GM21529 (cell line): Measurements from ENCODE around the gene ATF7.
"Not testable (repeated sequence)": the region's sequence is repeated elsewhere in the genome, so short reads cannot be mapped to it uniquely, and the experiment has no call there.

Experiments used
- ATAC-seq: cut with Tn5 transposase; IDR thresholded peaks from one replicate; pipeline ENCODE4 v1.9.1; 2021; ENCODE audit not compliant: unreplicated experiment

ATF7 gene

GRCh38 chr12:53599579-53599978 lies 26.6 kb downstream of the ATF7 start:
- no peak for ATAC-seq

GRCh38 chr12:53598971-53599370 lies 27.2 kb downstream of the ATF7 start:
- ATAC-seq = not testable (repeated sequence)

- ATAC-seq = no peak
Observed at GRCh38 chr12:53596920-53597363, 29.2 kb downstream of the ATF7 start.

GRCh38 chr12:53594897-53595615 lies 31.1 kb downstream of the ATF7 start:
- ATAC-seq = no peak

- no peak for ATAC-seq
Observed at GRCh38 chr12:53593707-53594106, 32.5 kb downstream of the ATF7 start.

- ATAC-seq = no peak
Observed at GRCh38 chr12:53593031-53593430, 33.2 kb downstream of the ATF7 start.

- no peak for ATAC-seq
Observed at GRCh38 chr12:53592426-53592825, 33.8 kb downstream of the ATF7 start.

- no peak for ATAC-seq
Observed at GRCh38 chr12:53591301-53592206, 34.6 kb downstream of the ATF7 start.

- ATAC-seq = no peak
Observed at GRCh38 chr12:53590652-53591051, 35.5 kb downstream of the ATF7 start.

- no peak for ATAC-seq
Observed at GRCh38 chr12:53589915-53590314, 36.3 kb downstream of the ATF7 start.

GRCh38 chr12:53589423-53589822 lies 36.8 kb downstream of the ATF7 start:
- no peak for ATAC-seq

GRCh38 chr12:53588123-53588522 lies 38.1 kb downstream of the ATF7 start:
- no peak for ATAC-seq

- ATAC-seq = no peak
Observed at GRCh38 chr12:53586745-53587144, 39.4 kb downstream of the ATF7 start.

- peak; percentile 88 for ATAC-seq
Observed at GRCh38 chr12:53585448-53586125, 40.6 kb downstream of the ATF7 start.

- peak; percentile 79 for ATAC-seq
Observed at GRCh38 chr12:53579545-53579955, 46.6 kb downstream of the ATF7 start.

- ATAC-seq = no peak
Observed at GRCh38 chr12:53578783-53579182, 47.4 kb downstream of the ATF7 start.

GRCh38 chr12:53577941-53578352 lies 48.2 kb downstream of the ATF7 start:
- peak; percentile 83 for ATAC-seq

- no peak for ATAC-seq
Observed at GRCh38 chr12:53575502-53576249, 50.5 kb downstream of the ATF7 start.

GRCh38 chr12:53572134-53572758 lies 53.9 kb downstream of the ATF7 start:
- ATAC-seq = no peak

- no peak for ATAC-seq
Observed at GRCh38 chr12:53571295-53571694, 54.9 kb downstream of the ATF7 start.
